Skeletal muscle cell (primary cell): ENCODE results near the gene FMO4.
A peak's percentile ranks its signal among the peaks of the same experiment; 100 is the strongest.
"Not testable (repeated sequence)": the region's sequence is repeated elsewhere in the genome, so short reads cannot be mapped to it uniquely, and the experiment has no call there.

Source experiments
- DNase-seq: peaks from one replicate; pipeline ENCODE4 v3.0.0-alpha.2; 2010; ENCODE audit warnings: low read depth
- H3K4me3 ChIP-seq: 2 replicates; pipeline ENCODE4 v1.5.1; 2011; ENCODE audit warnings: low read depth, mild to moderate bottlenecking, control low read depth, low read length, moderate library complexity

The FMO4 gene, protein sequence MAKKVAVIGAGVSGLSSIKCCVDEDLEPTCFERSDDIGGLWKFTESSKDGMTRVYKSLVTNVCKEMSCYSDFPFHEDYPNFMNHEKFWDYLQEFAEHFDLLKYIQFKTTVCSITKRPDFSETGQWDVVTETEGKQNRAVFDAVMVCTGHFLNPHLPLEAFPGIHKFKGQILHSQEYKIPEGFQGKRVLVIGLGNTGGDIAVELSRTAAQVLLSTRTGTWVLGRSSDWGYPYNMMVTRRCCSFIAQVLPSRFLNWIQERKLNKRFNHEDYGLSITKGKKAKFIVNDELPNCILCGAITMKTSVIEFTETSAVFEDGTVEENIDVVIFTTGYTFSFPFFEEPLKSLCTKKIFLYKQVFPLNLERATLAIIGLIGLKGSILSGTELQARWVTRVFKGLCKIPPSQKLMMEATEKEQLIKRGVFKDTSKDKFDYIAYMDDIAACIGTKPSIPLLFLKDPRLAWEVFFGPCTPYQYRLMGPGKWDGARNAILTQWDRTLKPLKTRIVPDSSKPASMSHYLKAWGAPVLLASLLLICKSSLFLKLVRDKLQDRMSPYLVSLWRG

DNA sequence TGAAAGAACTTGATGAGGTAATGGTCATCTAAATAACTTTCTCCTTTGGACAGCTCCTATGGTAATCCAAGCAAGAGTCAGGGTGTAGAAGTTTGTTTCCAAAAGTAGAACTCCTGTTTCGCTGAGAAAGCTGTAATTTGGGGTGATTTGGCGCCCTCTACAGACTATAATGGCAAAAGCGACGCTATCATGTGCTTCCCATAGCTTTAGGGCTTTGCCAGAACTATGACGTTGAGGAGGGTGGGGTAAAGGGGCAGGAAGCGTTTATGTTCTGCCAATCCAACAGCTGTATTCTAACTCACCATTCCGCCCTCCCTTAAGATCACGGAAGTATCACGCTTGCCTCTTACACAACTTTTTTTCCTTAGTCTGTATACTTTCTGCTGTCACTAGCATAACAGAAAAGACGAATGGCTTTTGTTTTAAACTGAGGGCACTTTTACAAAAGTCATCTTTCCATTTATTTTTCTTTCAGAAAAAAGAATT is at the start of gene FMO4:
TSS of gene FMO4 (plus strand) at position 349 of the 486 bp plus-strand sequence. CDS start 5,643 bp downstream, outside the sequence.
- peak; percentile 97 for DNase-seq
- peak within 1 kb of the TSS; percentile 1 for H3K4me3 ChIP-seq

DNA sequence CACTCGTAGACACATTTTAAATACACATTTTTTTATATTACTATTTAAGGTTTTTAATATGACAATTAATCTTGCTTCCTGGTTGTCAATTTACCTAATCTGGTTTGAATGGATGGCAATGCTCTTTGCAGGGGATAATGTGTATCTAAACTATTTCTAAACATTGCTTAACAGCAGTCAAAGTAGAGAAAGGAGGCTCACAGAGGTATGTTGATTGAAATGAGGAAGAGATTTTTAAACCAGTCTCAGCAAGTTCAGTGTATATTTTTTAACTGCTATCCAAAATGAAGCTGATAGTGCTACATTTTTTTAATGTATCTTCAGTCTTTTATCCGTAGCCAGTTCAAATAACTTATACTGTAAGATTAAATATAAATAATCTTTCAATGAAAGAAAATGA is 48.3 kb upstream of the FMO4 start:
- H3K4me3 ChIP-seq = no peak overlapping the region
- DNase-seq = no peak

DNA sequence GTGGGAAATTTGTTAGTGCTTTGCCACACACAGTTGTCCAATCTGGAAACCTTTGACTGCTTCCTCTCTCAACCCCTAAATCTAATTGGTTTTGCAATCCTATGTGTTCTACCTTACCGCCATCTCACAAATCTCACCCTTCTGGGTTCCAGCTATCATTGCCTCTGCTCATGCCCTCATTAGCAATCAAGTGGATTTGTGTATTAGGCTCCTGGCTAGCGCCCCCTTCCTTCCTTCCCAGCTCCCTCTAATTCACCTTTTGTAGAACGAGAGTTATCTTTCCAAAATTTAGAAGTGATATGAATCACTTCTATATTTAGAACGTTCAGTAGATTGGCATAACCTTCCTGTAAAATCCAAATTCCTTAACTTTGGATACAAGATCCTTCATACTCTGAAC is 47.1 kb upstream of the FMO4 start:
- no peak for DNase-seq
- H3K4me3 ChIP-seq = no peak overlapping the region

DNA sequence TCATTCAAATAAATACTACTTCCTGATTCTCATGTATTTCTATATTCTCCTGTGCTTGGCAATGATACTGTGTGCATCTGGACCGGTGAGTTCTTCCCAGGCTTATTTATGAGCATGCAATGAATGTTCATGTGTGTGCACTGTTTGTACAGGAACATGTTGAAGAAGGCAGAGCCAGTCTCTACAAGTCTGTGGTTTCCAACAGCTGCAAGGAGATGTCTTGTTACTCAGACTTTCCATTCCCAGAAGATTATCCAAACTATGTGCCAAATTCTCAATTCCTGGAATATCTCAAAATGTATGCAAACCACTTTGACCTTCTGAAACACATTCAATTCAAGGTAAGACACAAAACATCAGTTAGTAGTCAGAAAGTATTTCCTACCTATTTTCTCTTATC is 46.6 kb upstream of the FMO4 start:
- DNase-seq = no peak

DNA sequence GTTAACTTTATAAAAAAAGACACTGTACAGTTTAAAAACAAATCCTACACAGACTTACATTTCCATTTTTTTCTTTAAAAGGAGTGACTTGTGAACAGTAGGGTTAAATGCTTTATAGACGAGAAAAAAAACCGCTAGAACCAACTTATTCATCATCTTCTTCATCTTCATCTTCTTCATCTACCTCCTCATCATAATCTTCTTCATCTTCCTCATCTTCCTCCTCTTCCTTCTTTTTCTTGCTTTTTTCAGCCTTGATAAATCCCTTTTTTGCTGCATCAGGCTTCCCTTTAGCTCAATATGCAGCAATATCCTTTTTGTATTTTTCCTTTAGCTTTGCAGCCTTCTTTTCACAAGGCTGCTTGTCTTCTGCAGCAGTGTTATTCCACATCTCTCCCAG is 43.2 kb upstream of the FMO4 start:
- DNase-seq = no peak
- H3K4me3 ChIP-seq = no peak overlapping the region

More for the DNA sequence above, 46.6 kb upstream of the FMO4 start:
- H3K4me3 ChIP-seq = no peak overlapping the region

DNA sequence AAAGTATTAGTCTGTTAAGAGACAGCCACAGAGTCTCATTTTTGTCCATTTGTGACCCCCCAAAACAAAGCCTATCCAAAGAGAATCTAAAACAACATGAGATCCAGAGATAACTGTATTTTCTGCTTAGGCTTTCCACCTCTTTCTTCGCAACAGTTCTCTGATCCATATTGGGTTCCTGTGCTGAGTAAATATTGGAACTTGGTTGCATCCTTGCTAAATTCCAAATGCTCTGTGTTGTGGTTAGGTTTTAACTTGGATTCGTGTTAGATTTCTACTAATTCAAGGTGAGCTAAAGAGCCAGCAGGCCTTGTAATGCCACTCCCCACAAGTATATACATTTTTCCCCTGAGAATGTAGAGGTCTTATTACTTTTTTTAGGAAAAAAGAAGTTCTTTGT is 36.4 kb upstream of the FMO4 start:
- no peak for DNase-seq
- no peak overlapping the region for H3K4me3 ChIP-seq

DNA sequence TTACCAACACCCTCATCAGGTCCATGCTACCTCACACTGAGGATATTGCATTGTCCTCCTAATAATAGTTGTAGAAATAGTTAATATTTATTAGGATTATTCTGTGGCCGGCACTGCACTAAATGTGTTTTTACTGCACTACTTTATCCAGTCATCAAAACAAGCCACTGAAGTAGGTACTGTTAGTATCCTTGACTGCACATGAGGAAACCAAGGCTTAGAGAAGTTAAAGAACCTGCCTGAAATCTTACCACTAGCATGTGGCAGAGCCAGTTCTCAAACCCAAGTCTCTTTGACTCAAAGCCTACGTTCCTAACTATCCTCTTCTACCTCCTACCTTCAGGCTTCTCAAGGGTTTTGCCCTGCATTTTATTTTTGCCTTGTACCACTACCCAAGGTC is 34.7 kb upstream of the FMO4 start:
- DNase-seq = no peak
- H3K4me3 ChIP-seq = no peak overlapping the region

DNA sequence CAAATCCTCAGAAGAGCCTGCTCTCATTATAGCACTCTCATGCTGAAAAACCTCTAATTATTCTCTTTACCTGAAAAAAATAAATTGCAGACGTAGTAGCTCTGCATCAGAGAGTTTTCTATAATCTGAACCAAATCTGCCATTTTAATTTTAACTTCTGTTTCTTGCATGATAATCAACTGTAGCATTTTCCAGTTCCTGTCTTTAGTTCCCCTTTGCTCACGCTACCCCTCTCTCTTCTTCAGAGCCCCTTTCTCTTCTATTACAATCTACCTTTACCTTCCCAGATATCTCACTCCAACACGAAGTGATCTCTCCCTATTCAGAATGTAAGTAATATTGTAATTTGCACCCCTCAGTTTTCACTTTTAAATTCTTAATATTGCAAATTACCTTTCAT is 34.3 kb upstream of the FMO4 start:
- H3K4me3 ChIP-seq = no peak overlapping the region
- DNase-seq = no peak

DNA sequence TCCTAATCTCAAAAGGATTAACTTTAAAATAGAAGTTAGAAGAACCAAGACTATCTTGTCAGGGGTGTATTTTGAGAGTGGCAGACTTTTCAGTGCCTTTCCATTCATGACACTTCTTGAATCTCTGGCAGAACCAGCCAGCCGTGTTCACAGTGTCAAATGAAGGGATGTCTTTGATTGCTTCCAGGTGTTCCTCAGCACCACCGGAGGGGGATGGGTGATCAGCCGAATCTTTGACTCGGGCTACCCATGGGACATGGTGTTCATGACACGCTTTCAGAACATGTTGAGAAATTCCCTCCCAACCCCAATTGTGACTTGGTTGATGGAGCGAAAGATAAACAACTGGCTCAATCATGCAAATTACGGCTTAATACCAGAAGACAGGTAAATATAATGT is 33.4 kb upstream of the FMO4 start:
- DNase-seq = no peak
- H3K4me3 ChIP-seq = no peak overlapping the region

DNA sequence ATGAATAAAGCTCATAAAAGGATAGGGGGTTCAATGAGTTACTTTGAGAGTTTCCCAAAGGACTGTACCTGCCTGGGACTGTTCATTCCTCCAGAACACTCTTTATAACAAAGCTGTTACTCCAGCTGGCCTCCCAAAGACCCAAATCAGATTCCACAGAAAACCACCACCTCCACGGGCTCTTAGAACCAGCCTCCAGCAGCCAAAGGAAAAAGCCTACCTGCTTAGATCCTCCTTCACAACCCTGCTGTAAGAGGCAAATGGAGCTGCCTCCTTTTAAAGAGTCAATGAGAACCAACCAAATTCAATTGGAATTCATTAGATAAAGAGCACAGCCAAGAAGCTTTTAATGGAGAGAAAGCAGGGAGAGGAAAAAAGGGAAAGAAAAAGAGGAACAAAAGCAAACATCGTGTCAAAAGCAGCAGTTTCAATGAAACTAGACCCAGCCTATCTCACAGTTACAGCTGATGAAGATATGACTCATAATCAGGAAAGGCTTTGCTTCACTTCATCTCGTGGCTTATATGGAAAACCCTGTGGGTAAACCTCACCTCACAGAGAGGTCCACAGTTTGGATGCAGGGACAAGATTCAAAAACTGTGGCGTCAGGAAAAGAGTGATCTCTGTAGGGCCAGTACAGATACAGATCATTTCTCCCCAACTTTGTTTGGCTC is 27.8 kb upstream of the FMO4 start:
- DNase-seq = no peak
- H3K4me3 ChIP-seq = no peak overlapping the region

DNA sequence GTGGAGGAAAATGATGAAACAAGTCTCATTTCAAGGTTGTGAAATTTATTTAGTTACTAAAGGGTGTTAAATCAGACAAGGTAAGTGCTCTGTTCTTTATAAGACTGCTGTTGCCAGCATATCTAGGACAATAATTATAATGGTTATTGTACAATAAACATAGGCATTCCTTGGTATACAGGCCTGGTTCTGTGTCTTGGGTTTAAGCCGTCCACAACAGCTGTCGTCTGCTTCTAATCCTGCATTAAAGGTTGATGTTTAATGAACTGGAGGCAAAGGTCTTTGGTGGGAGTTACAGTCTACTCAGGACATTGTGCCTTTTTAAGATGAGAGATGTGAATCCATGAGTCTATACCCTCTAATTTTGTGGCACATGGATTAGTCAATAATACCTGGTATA is 23.4 kb upstream of the FMO4 start:
- no peak overlapping the region for H3K4me3 ChIP-seq

DNA sequence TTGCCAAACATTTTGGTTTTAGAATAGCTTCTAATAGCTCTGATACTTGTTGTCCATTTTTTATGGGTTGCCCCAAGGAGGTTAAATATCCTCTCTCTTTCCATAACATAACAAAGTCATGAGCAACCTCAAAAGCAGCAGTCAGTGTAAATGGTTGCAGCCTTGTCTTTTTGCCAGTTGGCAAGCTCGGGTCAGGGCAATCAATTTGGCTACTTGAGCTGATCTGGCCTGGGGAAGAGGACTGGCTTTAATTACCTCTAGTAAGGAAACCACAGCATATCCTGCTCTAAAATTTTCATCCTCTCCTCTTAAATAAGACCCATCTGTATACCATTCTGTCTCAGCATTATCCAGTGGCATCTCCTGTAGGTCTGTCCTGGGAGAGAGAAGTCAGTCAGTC is 21.2 kb upstream of the FMO4 start:
- no peak overlapping the region for H3K4me3 ChIP-seq
- peak; percentile 4 for DNase-seq

More for the DNA sequence above, 23.4 kb upstream of the FMO4 start:
- no peak for DNase-seq

DNA sequence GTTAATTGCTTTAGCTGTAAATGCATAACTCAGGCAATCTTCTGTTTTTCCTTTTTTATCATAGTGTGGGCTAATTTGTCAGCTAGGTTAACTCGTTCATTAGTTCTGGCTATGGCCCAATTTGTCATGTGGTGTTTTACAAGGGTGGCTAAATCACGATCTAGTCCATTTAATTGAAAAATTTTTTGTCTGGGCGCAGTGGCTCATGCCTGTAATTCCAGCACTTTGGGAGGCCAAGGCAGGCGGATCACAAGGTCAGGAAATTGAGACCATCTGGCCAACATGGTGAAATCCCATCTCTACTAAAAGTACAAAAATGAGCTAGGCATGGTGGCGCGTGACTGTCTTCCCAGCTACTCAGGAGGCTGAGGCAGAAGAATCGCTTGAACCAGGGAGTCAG is 18.6 kb upstream of the FMO4 start:
- not testable (repeated sequence) for DNase-seq, H3K4me3 ChIP-seq

DNA sequence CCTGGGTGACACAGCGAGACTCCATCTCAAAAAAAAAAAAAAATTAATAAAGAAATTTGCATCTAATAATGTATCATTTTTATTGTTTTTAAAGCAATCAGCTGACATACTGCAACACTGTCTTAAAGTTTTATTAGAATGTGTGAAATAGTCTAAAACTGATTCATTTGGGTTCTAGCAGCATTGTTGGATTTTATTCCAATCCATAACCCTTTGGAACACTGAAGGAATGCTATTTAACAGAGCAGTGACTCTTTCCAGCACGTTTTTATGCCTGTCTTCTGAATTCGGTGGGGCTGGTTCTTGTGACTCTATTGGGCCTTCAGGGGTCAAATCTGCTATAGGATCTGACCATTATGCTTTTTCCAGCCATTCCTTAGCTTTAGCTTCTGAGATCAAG is 18.2 kb upstream of the FMO4 start:
- H3K4me3 ChIP-seq = no peak overlapping the region
- DNase-seq = no peak

DNA sequence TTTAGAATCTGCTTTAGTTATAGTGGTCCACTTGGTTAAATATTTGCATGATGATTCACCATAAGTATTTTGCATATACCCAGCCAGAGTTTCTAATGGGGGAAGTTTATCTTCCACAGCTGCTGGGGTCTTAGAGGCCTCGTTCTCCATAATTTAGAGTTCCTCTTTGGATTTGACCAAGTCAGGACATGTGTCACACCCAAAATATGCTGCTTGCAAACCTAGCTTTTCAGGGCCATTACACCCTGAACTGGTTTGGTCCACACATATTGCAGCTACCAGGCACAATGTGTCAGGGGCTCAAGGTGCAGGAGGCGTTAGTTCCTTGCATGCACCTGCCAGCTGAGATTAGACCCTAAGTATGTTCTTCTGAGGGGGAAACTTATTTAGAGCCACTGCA is 17.1 kb upstream of the FMO4 start:
- DNase-seq = no peak
- H3K4me3 ChIP-seq = no peak overlapping the region

DNA sequence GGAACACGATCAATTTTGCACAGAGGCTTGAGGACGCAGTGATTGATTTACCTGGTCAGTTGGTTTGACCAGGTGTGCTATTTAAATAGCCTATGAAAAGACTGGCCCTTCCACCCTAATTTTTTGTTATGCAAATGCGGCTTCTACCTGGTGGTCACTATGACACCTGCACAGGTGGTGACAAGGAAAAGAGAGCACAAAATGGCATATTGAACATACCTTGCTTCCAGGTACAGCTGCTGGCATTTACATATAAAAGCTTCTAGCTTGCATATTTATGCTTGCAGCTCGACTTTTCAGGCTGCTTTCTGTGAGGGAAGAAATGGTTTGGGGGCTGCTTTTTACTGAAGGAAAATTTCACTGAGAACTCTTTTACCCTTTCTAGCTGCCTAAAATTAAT is 15.3 kb upstream of the FMO4 start:
- no peak overlapping the region for H3K4me3 ChIP-seq
- no peak for DNase-seq

DNA sequence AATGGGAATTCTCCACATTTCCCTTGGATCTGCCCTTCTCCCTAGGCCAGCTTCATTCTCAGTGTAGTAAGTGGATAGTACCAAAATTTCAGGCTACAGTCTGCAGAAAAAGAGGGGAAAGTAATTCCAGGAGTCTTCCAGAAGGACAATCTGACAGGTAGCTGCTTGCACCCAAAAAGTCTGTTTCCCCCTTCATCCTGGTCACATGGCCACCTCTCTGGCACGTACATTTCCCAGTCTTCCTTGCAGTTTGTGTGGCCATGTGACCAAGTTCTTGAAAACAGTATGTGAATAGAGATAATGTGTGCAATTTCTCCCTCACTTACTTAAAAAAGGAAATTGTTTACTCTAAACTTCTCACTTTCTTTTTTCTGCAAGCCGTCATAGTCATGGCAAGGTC is 14.6 kb upstream of the FMO4 start:
- no peak overlapping the region for H3K4me3 ChIP-seq
- DNase-seq = no peak

DNA sequence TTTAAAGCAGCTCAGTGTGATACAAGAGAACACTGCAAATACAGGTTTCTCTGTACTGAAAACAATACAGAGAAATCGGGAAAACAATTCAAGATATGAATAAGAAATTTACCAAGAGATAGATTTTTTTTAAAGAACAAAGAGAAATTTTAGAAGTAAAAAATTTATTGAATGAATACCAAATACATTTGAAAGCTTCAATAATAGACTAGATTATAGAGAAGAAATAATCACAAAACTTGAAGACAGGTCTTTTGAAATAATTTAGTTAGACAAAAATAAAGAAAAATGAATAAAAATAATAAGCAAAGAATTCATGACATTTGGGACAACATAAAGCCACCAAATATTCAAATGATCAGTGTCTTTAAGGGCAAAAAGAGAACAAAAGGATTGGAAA is 13.6 kb upstream of the FMO4 start:
- DNase-seq = no peak
- H3K4me3 ChIP-seq = no peak overlapping the region

DNA sequence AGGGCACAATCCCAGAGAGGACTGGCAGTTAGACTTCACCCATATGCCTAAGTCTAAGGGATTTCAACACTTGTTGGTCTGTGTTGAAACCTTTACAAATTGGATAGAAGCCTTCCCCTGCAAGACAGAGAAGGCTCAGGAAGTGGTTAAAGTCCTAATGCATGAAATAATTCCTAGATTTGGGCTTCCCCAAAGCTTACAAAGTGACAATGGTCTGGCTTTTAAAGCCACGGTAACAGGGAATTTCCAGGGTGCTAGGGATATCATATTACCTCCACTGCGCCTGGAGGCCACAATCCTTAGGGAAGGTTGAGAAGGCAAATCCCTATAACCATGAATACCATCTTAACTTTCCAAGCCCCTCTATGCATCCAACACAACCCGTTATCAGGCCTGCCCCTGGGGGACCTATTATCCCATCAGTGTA is 3.3 kb upstream of the FMO4 start:
- no peak for DNase-seq
- no peak overlapping the region for H3K4me3 ChIP-seq

DNA sequence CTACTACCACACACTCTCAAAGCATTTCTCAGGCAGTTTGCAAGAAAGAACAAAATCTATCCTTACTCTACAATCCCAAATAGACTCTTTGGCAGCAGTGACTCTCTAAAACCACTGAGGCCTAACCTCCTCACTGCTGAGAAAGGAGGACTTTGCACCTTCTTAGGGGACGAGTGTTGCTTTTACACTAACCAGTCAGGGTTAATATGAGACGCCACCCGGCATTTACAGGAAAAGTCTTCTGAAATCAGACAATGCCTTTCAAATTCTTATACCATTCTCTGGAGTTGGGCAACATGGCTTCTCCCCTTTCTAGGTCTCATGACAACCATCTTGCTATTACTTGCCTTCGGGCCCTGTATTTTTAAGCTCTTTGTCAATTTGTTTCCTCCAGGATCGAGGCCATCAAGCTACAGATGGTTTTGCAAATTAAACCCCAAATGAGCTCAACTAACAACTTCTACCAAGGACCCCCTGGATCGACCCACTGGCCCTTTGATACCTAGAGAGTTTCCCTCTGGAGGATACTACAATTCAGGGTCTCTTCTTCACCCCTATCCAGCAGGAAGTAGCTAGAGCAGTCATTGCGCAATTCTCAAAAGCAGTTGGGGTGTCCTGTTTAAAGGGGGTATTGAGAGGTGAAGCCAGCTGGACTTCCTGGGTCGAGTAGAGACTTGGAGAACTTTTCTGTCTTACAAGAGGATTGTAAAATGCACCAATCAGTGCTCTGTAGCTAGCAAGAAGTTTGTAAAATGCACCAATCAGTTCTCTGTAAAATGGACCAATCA is 2.0 kb upstream of the FMO4 start:
- no peak overlapping the region for H3K4me3 ChIP-seq
- DNase-seq = no peak
